ENCODE measurements around the gene BAIAP2L2.
"Not testable (repeated sequence)": the region's sequence is repeated elsewhere in the genome, so short reads cannot be mapped to it uniquely, and the experiment has no call there.

DNA sequence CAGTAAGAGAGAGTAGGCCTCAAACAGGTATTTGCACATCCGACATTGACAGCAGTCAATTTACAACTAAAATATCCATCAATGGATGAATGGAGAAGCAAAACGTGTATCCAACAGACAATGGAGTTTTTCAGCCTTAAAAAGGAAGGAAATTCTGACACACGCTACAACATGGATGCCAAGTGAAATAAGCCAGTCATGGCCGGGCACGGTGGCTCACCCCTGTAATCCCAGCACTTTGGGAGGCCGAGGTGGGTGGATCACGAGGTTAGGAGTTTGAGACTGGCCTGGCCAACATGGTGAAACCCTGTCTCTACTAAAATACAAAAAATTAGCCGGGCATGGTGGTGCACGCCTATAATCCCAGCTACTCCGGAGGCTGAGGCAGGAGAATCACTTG, 7.1 kb upstream of the BAIAP2L2 start:
- TF ChIP-seq, protein P1, sequence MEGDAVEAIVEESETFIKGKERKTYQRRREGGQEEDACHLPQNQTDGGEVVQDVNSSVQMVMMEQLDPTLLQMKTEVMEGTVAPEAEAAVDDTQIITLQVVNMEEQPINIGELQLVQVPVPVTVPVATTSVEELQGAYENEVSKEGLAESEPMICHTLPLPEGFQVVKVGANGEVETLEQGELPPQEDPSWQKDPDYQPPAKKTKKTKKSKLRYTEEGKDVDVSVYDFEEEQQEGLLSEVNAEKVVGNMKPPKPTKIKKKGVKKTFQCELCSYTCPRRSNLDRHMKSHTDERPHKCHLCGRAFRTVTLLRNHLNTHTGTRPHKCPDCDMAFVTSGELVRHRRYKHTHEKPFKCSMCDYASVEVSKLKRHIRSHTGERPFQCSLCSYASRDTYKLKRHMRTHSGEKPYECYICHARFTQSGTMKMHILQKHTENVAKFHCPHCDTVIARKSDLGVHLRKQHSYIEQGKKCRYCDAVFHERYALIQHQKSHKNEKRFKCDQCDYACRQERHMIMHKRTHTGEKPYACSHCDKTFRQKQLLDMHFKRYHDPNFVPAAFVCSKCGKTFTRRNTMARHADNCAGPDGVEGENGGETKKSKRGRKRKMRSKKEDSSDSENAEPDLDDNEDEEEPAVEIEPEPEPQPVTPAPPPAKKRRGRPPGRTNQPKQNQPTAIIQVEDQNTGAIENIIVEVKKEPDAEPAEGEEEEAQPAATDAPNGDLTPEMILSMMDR (IDR thresholded peaks at IDR 0.05; ENCODE audit: insufficient read depth, low read length): not testable (repeated sequence)
- TF ChIP-seq POLR2AphosphoS5 (IDR thresholded peaks at IDR 0.05; ENCODE audit: low read depth): not testable (repeated sequence)

Data from HL-60 (cell line).